Adrenal gland (tissue), 12 donors: ENCODE results near the gene MRGPRD. TPM values are rescaled to one million over a fixed set of nuclear protein-coding genes. Genes with fewer than 3 reads are reported as not detected.
A peak's percentile ranks its signal among the peaks of the same experiment; 100 is the strongest.

ENCODE experiments used
- DNase-seq, 7 donors: peaks; one replicate each; pipeline ENCODE4 v3.0.0-alpha.2; 2019 to 2020
- H3K27ac ChIP-seq, 5 donors: fragments of 200-600 bp; sonication (generic) in 4 of 5; 1 replicate in 3 of 5; 2 replicates in 2 of 5; pipeline versions ENCODE4 v1.5.1 to v1.8.0; 2016 to 2020; ENCODE audit warnings: mild to moderate bottlenecking in 1 of 5
- H3K27me3 ChIP-seq: fragments of 200-600 bp; 2 replicates; pipeline ENCODE4 v1.8.0; 2021
- H3K36me3 ChIP-seq, 2 donors: fragments of 200-600 bp; replicated peaks in 1 of 2; 1 replicate in 1 of 2; 2 replicates in 1 of 2; pipeline versions ENCODE4 v1.5.1 to v1.8.0; 2018 to 2022
- H3K4me1 ChIP-seq, 2 donors: fragments of 200-600 bp; replicated peaks in 1 of 2; 1 replicate in 1 of 2; 2 replicates in 1 of 2; pipeline versions ENCODE4 v1.5.1 to v1.8.0; 2018 to 2021
- H3K4me3 ChIP-seq, 4 donors: fragments of 200-600 bp; sonication (generic) in 3 of 4; one replicate each; pipeline ENCODE4 v1.5.1; 2016 to 2018
- H3K9me3 ChIP-seq, 3 donors: fragments of 200-600 bp; sonication (generic) in 1 of 3; replicated peaks in 1 of 3; 1 replicate in 2 of 3; 2 replicates in 1 of 3; pipeline versions ENCODE4 v1.5.1 to v1.8.0; 2016 to 2021
- POLR2A ChIP-seq, 2 donors: fragments of 450-650 bp; IDR thresholded peaks; one replicate each; pipeline ENCODE4 v1.6.1; 2017; ENCODE audit warnings: antibody characterized with exemption in 2 of 2, mild to moderate bottlenecking in 2 of 2, moderate library complexity in 1 of 2
- WGBS, 4 donors: extraction: QIAGEN DNeasy Blood & Tissue Kit in 2 of 4; methylation state at CpG; one replicate each; pipeline versions ENCODE4 v1.1.5 to v1.1.7; 2013 to 2017; 5-methylcytosine and 5-hydroxymethylcytosine counted together
- intact Hi-C, 2 donors: fragments of 100-400 bp; cut with DNase I; formaldehyde crosslinking; loops; one replicate each; pipeline versions ENCODE4 v1.14.1 to v1.15.0; 2022 to 2023
- polyA plus RNA-seq, 3 donors: library from polyadenylated mRNA; stranded (reverse); fragments of 200-250 nt in 2 of 3; fragments of 350-450 nt in 1 of 3; fragmentation: Illumina TruSeq in 1 of 3; extraction: RNeasy Lipid Tissue Mini Kit (QIAGEN cat#74804) in 1 of 3; gene quantifications; one replicate each; pipeline ENCODE4 v1.2.3, GENCODE V29; 2013 to 2014
- total RNA-seq, 9 donors: library from RNA; depleted of rRNA in 4 of 9; stranded (reverse); fragments of >200 nt in 4 of 9; fragments of 120-200 nt in 1 of 9; fragmentation: NEBNext Ultra II Directional in 1 of 9; extraction: Animal tissue kit (Norgen Biotek cat#: 25700) in 1 of 9; gene quantifications; one replicate each; pipeline versions ENCODE4 v1.1.0 to v1.2.4, GENCODE V29; 2013 to 2023
- TF ChIP-seq, protein P1 (sequence below), 6 experiments: fragments of 450-650 bp in 4 of 6; fragments of 200-600 bp in 2 of 6; sonication (generic) in 1 of 6; IDR thresholded peaks; 1 replicate in 5 of 6; 2 replicates in 1 of 6; pipeline versions ENCODE4 v1.5.1 to v1.8.0; 2016 to 2021; ENCODE audit warnings: antibody characterized with exemption in 6 of 6, mild to moderate bottlenecking in 2 of 6, moderate library complexity in 1 of 6
- donor health status: healthy with polysubstance abuse.
- donor health status: Bipolar disorder and iron deficiency.
- donor health status: DM: yes; HTN: yes; CAD: no.
- donor health status: DM: no; HTN: no; CAD: no.
- donor health status: DM: no; HTN: no; CAD: no.
- donor health status: DM: yes; HTN: yes; CAD: no.

Gene MRGPRD
- total and polyA plus RNA-seq, 12 donors = not detected

DNA sequence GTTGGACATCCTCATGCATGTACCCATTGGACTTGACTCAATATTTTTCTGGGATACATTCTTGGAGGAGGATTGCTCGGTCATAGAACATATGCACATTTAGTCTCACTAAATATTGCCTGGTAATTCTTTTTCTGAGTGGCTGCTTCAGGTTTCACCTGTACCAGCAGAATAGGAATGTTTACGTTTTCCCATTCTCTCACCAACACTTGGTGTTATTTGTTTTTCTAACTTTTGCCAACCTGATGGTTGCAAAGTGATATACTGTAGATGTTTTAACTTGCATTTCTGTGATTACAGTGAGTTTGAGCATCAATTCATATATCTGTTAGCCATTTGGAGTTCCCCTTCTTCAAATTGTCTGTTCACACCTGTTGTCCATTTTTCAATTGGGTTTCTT lies 1.3 kb upstream of the MRGPRD start:
- H3K4me1 ChIP-seq = no peaks in the 10 kb centered on the region
- H3K9me3 ChIP-seq = no peaks in the 10 kb centered on the region
- H3K4me3 ChIP-seq = no peak overlapping the region
- DNase-seq = no peak
- no peaks in the 10 kb centered on the region for H3K27me3 ChIP-seq
- 90 to 97% (median 94%) methylated on average over 2 of the region's 2 CpGs for WGBS, 4 donors
- H3K36me3 ChIP-seq = no peaks in the 10 kb centered on the region
- intact Hi-C loops = no loop called here
- no peak overlapping the region for H3K27ac ChIP-seq
- TF ChIP-seq POLR2A (IDR thresholded peaks at IDR 0.05) = no peak
- TF ChIP-seq, protein P1, sequence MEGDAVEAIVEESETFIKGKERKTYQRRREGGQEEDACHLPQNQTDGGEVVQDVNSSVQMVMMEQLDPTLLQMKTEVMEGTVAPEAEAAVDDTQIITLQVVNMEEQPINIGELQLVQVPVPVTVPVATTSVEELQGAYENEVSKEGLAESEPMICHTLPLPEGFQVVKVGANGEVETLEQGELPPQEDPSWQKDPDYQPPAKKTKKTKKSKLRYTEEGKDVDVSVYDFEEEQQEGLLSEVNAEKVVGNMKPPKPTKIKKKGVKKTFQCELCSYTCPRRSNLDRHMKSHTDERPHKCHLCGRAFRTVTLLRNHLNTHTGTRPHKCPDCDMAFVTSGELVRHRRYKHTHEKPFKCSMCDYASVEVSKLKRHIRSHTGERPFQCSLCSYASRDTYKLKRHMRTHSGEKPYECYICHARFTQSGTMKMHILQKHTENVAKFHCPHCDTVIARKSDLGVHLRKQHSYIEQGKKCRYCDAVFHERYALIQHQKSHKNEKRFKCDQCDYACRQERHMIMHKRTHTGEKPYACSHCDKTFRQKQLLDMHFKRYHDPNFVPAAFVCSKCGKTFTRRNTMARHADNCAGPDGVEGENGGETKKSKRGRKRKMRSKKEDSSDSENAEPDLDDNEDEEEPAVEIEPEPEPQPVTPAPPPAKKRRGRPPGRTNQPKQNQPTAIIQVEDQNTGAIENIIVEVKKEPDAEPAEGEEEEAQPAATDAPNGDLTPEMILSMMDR (IDR thresholded peaks at IDR 0.05) = no peak

DNA sequence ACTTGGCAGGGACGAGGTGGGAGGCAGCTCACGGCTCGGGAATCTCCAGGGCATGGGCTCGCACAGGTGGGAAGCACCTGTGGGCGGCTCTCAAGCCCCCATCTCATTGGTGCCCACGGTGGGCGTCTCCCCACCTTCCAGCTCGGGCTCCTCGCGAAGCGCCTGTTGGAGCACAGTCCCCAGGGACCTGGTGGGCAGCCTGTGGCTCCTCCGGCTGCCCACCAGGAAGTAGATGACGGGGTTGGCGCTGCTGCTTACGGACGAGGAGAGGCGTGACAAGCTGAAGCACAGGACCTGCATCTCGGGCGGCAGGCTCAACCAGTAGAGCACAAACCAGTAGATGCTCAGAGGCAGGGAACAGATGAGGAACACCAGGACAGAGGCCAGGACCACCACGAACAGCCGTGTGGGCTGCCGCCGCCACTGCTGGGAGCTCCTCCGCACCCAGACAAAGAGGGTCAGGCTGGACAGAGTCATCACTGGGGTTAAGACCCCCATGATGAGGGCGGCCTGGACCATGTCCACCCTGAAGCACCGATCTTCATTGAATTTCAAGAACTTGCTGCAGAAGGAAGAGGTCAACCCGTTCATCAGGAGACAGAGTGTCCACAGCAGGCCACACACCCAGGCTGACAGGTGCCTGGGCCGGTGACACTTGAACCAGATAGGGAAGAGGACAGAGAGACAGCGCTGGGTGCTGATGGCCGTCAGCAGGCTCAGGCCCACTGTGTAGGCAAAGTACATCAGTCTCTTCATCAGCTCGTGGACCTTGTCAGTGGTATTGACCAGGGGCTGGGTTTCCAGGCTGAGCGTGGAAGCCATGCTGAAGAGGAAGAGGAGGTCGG lies 633 bp downstream of the MRGPRD start:
- 90 to 96% (median 93%) methylated on average over 9 to 33 of the region's 33 CpGs for WGBS, 4 donors
- intact Hi-C loops = no loop called here
- no peaks in the 10 kb centered on the region for H3K9me3 ChIP-seq
- H3K4me3 ChIP-seq = no peak overlapping the region
- no peaks in the 10 kb centered on the region for H3K36me3 ChIP-seq
- H3K27me3 ChIP-seq = no peaks in the 10 kb centered on the region
- H3K4me1 ChIP-seq = no peaks in the 10 kb centered on the region
- TF ChIP-seq, protein P1 (IDR thresholded peaks at IDR 0.05) = no peak
- no peak for TF ChIP-seq POLR2A (IDR thresholded peaks at IDR 0.05)
- DNase-seq = peak in 1 of 7 donors; percentile 37
- no peak overlapping the region for H3K27ac ChIP-seq

DNA sequence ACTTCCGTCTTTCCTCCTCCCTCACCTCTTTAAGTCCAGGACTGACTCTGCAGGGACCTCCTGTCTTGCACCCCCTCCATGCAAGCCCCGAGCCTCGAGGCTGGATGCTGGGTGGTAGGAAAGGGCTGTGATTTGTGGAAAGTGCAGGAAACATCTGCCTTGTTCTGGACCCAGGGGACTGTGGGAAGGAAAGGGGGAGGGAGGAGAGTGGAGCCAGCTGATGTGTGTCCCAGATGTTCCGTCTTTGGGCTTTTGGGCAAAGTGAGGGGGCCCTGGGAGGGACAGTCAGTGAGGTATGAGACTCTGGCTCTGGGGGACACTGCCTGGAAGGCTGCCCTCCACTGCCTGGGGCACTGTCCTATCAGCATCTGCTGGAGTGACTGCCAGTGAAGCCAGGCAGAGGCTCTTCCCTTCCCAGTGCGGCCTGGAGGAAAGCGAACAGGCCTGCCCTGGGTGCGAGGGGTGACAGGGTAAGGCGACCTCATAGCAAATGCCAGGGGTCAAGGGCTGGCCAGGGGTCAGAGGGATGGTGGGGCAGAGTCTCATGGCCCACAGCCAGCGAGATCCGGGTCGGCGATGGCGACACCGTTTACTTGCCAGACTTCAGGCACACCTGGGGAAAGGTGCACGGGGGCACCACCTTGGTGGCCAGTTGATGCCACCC lies 1.7 kb downstream of the MRGPRD start:
- no peak for TF ChIP-seq POLR2A (IDR thresholded peaks at IDR 0.05)
- no peaks in the 10 kb centered on the region for H3K9me3 ChIP-seq
- intact Hi-C loops = no loop called here
- no peak overlapping the region for H3K27ac ChIP-seq
- H3K27me3 ChIP-seq = no peaks in the 10 kb centered on the region
- 60 to 78% (median 66%) methylated on average over 12 to 15 of the region's 15 CpGs for WGBS, 4 donors
- DNase-seq = peak in 1 of 7 donors; percentile 23
- no peaks in the 10 kb centered on the region for H3K36me3 ChIP-seq
- H3K4me3 ChIP-seq = no peak overlapping the region
- H3K4me1 ChIP-seq = no peaks in the 10 kb centered on the region

DNA sequence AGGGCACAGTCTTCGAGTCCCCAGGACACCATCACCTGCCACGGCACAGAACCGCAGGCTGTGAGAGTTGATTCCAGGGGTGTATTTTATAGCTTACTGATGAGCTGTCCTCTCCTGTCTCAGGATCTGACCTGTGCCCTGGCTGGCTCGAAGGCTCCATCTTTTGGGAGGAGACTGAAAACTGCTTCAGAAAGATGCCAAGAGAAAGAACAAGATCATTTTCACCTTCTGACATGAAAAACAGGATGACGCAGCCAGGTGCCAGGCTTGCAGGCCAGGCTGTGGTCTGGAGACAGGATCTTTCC lies 2.2 kb downstream of the MRGPRD start:
- WGBS, 4 donors = 58 to 70% (median 68%) methylated on average over 2 to 5 of the region's 5 CpGs
- intact Hi-C loops = no loop called here
- Histone ChIP-seq H3K9me3 (no peaks in the 10 kb centered on the region), H3K27me3 (no peaks in the 10 kb centered on the region), H3K4me1 (no peaks in the 10 kb centered on the region), H3K36me3 (no peaks in the 10 kb centered on the region), H3K4me3 (no peak overlapping the region), H3K27ac (no peak overlapping the region)
- TF ChIP-seq POLR2A (IDR thresholded peaks at IDR 0.05) = no peak
- TF ChIP-seq, protein P1 (IDR thresholded peaks at IDR 0.05) = no peak
- no peak for DNase-seq
